ENCODE measurements around the gene SEMA7A.

SEMA7A gene

GRCh38 chr15:74396445-74397238 lies 37.1 kb downstream of the SEMA7A start:
- Histone ChIP-seq H3K4me1 (ENCODE audit: low read length) (peaks cover 37% of the 10 kb centered on the region), H3K27ac (ENCODE audit: low read length) (no peak overlapping the region), H3K9ac (ENCODE audit: low read length) (no peak overlapping the region), H4K20me1 (ENCODE audit: insufficient read depth, low read length) (no peaks in the 10 kb centered on the region), H2AFZ (ENCODE audit: low read length) (no peak overlapping the region), H3K27me3 (replicated peaks; ENCODE audit: insufficient read depth, low read length) (no peaks in the 10 kb centered on the region), H3K9me2 (replicated peaks; ENCODE audit: insufficient read depth, low read length) (no peaks in the 10 kb centered on the region), H3K79me2 (ENCODE audit: low read length) (no peaks in the 10 kb centered on the region), H3K9me3 (replicated peaks; ENCODE audit: insufficient read depth, low read length) (no peaks in the 10 kb centered on the region), H3K36me3 (replicated peaks; ENCODE audit: insufficient read depth, low read length) (no peaks in the 10 kb centered on the region), H3K4me2 (ENCODE audit: low read depth, low read length) (no peak overlapping the region), H3K4me3 (ENCODE audit: low read length) (no peak overlapping the region), H3F3A (ENCODE audit: insufficient read depth, low read length) (peaks cover 16% of the 10 kb centered on the region)
- DNase-seq = no peak
- TF ChIP-seq CTCF (IDR thresholded peaks at IDR 0.05; ENCODE audit: low read length) (no peak), EZH2 (optimal IDR thresholded peaks at IDR 0.05; ENCODE audit: low read depth, low read length) (no peak), EZH2phosphoT487 (IDR thresholded peaks at IDR 0.05; ENCODE audit: low read length) (no peak)

- H4K20me1 ChIP-seq (ENCODE audit: insufficient read depth, low read length) = no peaks in the 10 kb centered on the region
- H2AFZ ChIP-seq (ENCODE audit: low read length) = no peak overlapping the region
- no peak for DNase-seq
- no peak overlapping the region for H3K4me2 ChIP-seq (ENCODE audit: low read depth, low read length)
- no peaks in the 10 kb centered on the region for H3K27me3 ChIP-seq (replicated peaks; ENCODE audit: insufficient read depth, low read length)
- no peak overlapping the region for H3K9ac ChIP-seq (ENCODE audit: low read length)
- H3K4me3 ChIP-seq (ENCODE audit: low read length) = no peak overlapping the region
- no peaks in the 10 kb centered on the region for H3K79me2 ChIP-seq (ENCODE audit: low read length)
- peaks cover 11% of the 10 kb centered on the region for H3F3A ChIP-seq (ENCODE audit: insufficient read depth, low read length)
- H3K9me3 ChIP-seq (replicated peaks; ENCODE audit: insufficient read depth, low read length) = no peaks in the 10 kb centered on the region
- H3K4me1 ChIP-seq (ENCODE audit: low read length) = peaks cover 32% of the 10 kb centered on the region
- TF ChIP-seq EZH2phosphoT487 (IDR thresholded peaks at IDR 0.05; ENCODE audit: low read length) (no peak), CTCF (IDR thresholded peaks at IDR 0.05; ENCODE audit: low read length) (no peak), EZH2 (optimal IDR thresholded peaks at IDR 0.05; ENCODE audit: low read depth, low read length) (no peak)
- H3K27ac ChIP-seq (ENCODE audit: low read length) = no peak overlapping the region
- H3K36me3 ChIP-seq (replicated peaks; ENCODE audit: insufficient read depth, low read length) = no peaks in the 10 kb centered on the region
- no peaks in the 10 kb centered on the region for H3K9me2 ChIP-seq (replicated peaks; ENCODE audit: insufficient read depth, low read length)
Observed at GRCh38 chr15:74396146-74396438, 37.7 kb downstream of the SEMA7A start.

- Histone ChIP-seq H3K27ac (ENCODE audit: low read length) (no peak overlapping the region), H4K20me1 (ENCODE audit: insufficient read depth, low read length) (no peaks in the 10 kb centered on the region), H3K9me2 (replicated peaks; ENCODE audit: insufficient read depth, low read length) (no peaks in the 10 kb centered on the region), H3F3A (ENCODE audit: insufficient read depth, low read length) (peaks cover 6% of the 10 kb centered on the region), H3K4me1 (ENCODE audit: low read length) (peaks cover 27% of the 10 kb centered on the region), H3K27me3 (replicated peaks; ENCODE audit: insufficient read depth, low read length) (no peaks in the 10 kb centered on the region), H3K9ac (ENCODE audit: low read length) (no peak overlapping the region), H3K9me3 (replicated peaks; ENCODE audit: insufficient read depth, low read length) (no peaks in the 10 kb centered on the region), H3K79me2 (ENCODE audit: low read length) (no peaks in the 10 kb centered on the region), H2AFZ (ENCODE audit: low read length) (no peak overlapping the region), H3K36me3 (replicated peaks; ENCODE audit: insufficient read depth, low read length) (no peaks in the 10 kb centered on the region), H3K4me2 (ENCODE audit: low read depth, low read length) (no peak overlapping the region), H3K4me3 (ENCODE audit: low read length) (no peak overlapping the region)
- no peak for DNase-seq
- TF ChIP-seq CTCF (IDR thresholded peaks at IDR 0.05; ENCODE audit: low read length) = no peak
- TF ChIP-seq EZH2phosphoT487 (IDR thresholded peaks at IDR 0.05; ENCODE audit: low read length) = no peak
- TF ChIP-seq EZH2 (optimal IDR thresholded peaks at IDR 0.05; ENCODE audit: low read depth, low read length) = no peak
Observed at GRCh38 chr15:74395319-74396145, 38.2 kb downstream of the SEMA7A start.
